ENCODE measurements around the gene MCM3AP.

The MCM3AP gene

DNA sequence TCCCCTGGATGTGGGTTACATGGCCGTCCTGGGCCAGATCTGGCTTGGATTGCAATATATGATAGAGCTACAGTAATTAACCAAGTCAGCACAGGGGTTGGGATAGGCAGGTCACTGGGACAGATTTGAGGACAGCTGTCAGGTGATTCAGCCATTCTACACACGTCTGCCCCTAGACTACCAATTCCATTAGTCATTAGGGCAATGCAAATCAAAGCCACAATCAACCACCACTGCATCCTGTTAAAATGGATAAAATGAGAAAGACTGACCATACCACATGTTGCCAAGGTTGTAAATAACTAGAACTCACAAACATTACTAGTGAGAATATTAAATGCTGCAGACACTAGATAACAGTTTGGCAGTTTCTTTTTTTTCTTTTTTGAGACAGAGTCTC lies 22.2 kb upstream of the MCM3AP start:
- Histone ChIP-seq H3K4me3 (ENCODE audit: low read length) (no peak overlapping the region), H3K4me1 (ENCODE audit: insufficient read depth, low read length) (no peaks in the 10 kb centered on the region)
- WGBS, result 93% methylated on average over 2 of the region's 2 CpGs

DNA sequence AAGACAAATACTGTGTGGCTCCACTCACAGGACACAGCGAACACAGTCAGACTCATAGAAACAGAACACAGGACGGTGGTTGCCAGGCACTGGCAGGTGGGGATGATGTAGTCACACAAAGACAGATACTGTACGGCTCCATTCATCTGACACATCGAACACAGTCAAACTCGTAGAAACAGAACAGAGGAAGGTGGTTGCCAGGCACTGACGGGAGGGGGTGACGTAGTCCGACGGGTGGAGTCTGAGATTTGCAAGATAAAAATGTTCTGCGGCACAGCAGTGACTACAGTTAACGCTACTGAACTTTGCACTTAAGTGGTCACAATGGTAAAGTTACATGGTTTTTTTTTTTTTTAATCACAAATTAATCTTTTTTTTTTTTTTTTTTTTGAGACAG lies 19.5 kb upstream of the MCM3AP start:
- WGBS, result 97% methylated on average over 11 of the region's 11 CpGs
- Histone ChIP-seq H3K27me3 (ENCODE audit: insufficient read depth, low read length) (no peaks in the 10 kb centered on the region), H3K9me3 (ENCODE audit: insufficient read depth, low read depth, low read length) (no peaks in the 10 kb centered on the region), H3K4me3 (ENCODE audit: low read length) (no peak overlapping the region), H3K4me1 (ENCODE audit: insufficient read depth, low read length) (no peaks in the 10 kb centered on the region), H3K27ac (ENCODE audit: low read depth, low read length) (no peak overlapping the region), H3K9ac (ENCODE audit: low read depth, low read length) (no peak overlapping the region), H3K36me3 (ENCODE audit: insufficient read depth, low read length) (peaks cover 50% of the 10 kb centered on the region)

More for the DNA sequence above, 22.2 kb upstream of the MCM3AP start:
- no peak overlapping the region for H3K27ac ChIP-seq (ENCODE audit: low read depth, low read length)
- no peak overlapping the region for H3K9ac ChIP-seq (ENCODE audit: low read depth, low read length)
- H3K36me3 ChIP-seq (ENCODE audit: insufficient read depth, low read length), result peaks cover 36% of the 10 kb centered on the region
- no peaks in the 10 kb centered on the region for H3K9me3 ChIP-seq (ENCODE audit: insufficient read depth, low read depth, low read length)
- no peaks in the 10 kb centered on the region for H3K27me3 ChIP-seq (ENCODE audit: insufficient read depth, low read length)

- no peak overlapping the region for H3K9ac ChIP-seq (ENCODE audit: low read depth, low read length)
- H3K4me1 ChIP-seq (ENCODE audit: insufficient read depth, low read length), result no peaks in the 10 kb centered on the region
- H3K9me3 ChIP-seq (ENCODE audit: insufficient read depth, low read depth, low read length), result no peaks in the 10 kb centered on the region
- H3K4me3 ChIP-seq (ENCODE audit: low read length), result no peak overlapping the region
- no peak overlapping the region for H3K27ac ChIP-seq (ENCODE audit: low read depth, low read length)
- WGBS, result 97% methylated on average over 5 of the region's 5 CpGs
- peaks cover 52% of the 10 kb centered on the region for H3K36me3 ChIP-seq (ENCODE audit: insufficient read depth, low read length)
- H3K27me3 ChIP-seq (ENCODE audit: insufficient read depth, low read length), result no peaks in the 10 kb centered on the region
Measured at GRCh38 chr21:46304437-46304836, 19.0 kb upstream of the MCM3AP start.

DNA sequence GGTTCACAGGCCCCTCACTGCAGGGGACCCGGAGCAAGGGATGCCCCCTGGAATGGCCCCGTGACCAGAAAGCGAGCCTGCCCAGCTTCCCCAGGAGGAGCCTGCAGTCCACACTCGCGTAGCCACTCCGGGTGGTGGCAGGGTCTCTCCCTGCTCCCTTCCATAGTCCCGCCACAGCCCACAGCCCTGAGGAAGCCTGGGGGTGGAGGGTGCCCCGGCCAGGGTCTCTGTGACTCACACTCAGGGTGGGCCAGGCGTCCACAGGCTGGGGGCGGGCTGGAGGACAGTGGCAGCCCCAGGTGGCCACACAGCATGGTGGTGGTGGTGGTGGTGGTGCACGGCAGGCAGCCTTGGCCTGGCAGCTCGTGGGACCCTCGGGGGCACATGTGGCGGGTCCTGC lies 16.3 kb upstream of the MCM3AP start:
- no peak overlapping the region for H3K9ac ChIP-seq (ENCODE audit: low read depth, low read length)
- peaks cover 44% of the 10 kb centered on the region for H3K36me3 ChIP-seq (ENCODE audit: insufficient read depth, low read length)
- 94% methylated on average over 14 of the region's 14 CpGs for WGBS
- no peaks in the 10 kb centered on the region for H3K27me3 ChIP-seq (ENCODE audit: insufficient read depth, low read length)
- H3K27ac ChIP-seq (ENCODE audit: low read depth, low read length), result no peak overlapping the region
- no peak overlapping the region for H3K4me3 ChIP-seq (ENCODE audit: low read length)
- H3K4me1 ChIP-seq (ENCODE audit: insufficient read depth, low read length), result no peaks in the 10 kb centered on the region
- no peaks in the 10 kb centered on the region for H3K9me3 ChIP-seq (ENCODE audit: insufficient read depth, low read depth, low read length)

- Histone ChIP-seq H3K9me3 (ENCODE audit: insufficient read depth, low read depth, low read length) (no peaks in the 10 kb centered on the region), H3K9ac (ENCODE audit: low read depth, low read length) (no peak overlapping the region), H3K27me3 (ENCODE audit: insufficient read depth, low read length) (no peaks in the 10 kb centered on the region), H3K36me3 (ENCODE audit: insufficient read depth, low read length) (peaks cover 32% of the 10 kb centered on the region), H3K4me3 (ENCODE audit: low read length) (no peak overlapping the region), H3K27ac (ENCODE audit: low read depth, low read length) (no peak overlapping the region), H3K4me1 (ENCODE audit: insufficient read depth, low read length) (peaks cover 5% of the 10 kb centered on the region)
- WGBS, result 88% methylated on average over 9 of the region's 9 CpGs
Measured at GRCh38 chr21:46299167-46299566, 13.8 kb upstream of the MCM3AP start.

GRCh38 chr21:46297338-46298271 lies 12.2 kb upstream of the MCM3AP start:
- Histone ChIP-seq H3K4me1 (ENCODE audit: insufficient read depth, low read length) (peaks cover 5% of the 10 kb centered on the region), H3K9me3 (ENCODE audit: insufficient read depth, low read depth, low read length) (no peaks in the 10 kb centered on the region), H3K27me3 (ENCODE audit: insufficient read depth, low read length) (no peaks in the 10 kb centered on the region), H3K4me3 (ENCODE audit: low read length) (peak overlapping the region; percentile 39), H3K9ac (ENCODE audit: low read depth, low read length) (peak overlapping the region; percentile 36; the same call in 1 of the 2 replicates), H3K27ac (ENCODE audit: low read depth, low read length) (no peak overlapping the region), H3K36me3 (ENCODE audit: insufficient read depth, low read length) (peaks cover 32% of the 10 kb centered on the region)
- 92% methylated on average over 84 of the region's 84 CpGs for WGBS

GRCh38 chr21:46295996-46296752 lies 10.8 kb upstream of the MCM3AP start:
- H3K4me3 ChIP-seq (ENCODE audit: low read length), result no peak overlapping the region
- no peaks in the 10 kb centered on the region for H3K9me3 ChIP-seq (ENCODE audit: insufficient read depth, low read depth, low read length)
- peaks cover 30% of the 10 kb centered on the region for H3K36me3 ChIP-seq (ENCODE audit: insufficient read depth, low read length)
- H3K27ac ChIP-seq (ENCODE audit: low read depth, low read length), result no peak overlapping the region
- H3K9ac ChIP-seq (ENCODE audit: low read depth, low read length), result no peak overlapping the region
- H3K4me1 ChIP-seq (ENCODE audit: insufficient read depth, low read length), result peaks cover 5% of the 10 kb centered on the region
- H3K27me3 ChIP-seq (ENCODE audit: insufficient read depth, low read length), result no peaks in the 10 kb centered on the region
- WGBS, result 85% methylated on average over 29 of the region's 29 CpGs

- Histone ChIP-seq H3K9me3 (ENCODE audit: insufficient read depth, low read depth, low read length) (no peaks in the 10 kb centered on the region), H3K4me1 (ENCODE audit: insufficient read depth, low read length) (peaks cover 5% of the 10 kb centered on the region), H3K9ac (ENCODE audit: low read depth, low read length) (no peak overlapping the region), H3K27me3 (ENCODE audit: insufficient read depth, low read length) (no peaks in the 10 kb centered on the region), H3K27ac (ENCODE audit: low read depth, low read length) (no peak overlapping the region), H3K36me3 (ENCODE audit: insufficient read depth, low read length) (peaks cover 23% of the 10 kb centered on the region), H3K4me3 (ENCODE audit: low read length) (no peak overlapping the region)
- WGBS, result 50% methylated on average over 8 of the region's 9 CpGs
Measured at GRCh38 chr21:46295177-46295770, 9.9 kb upstream of the MCM3AP start.

- peaks cover 22% of the 10 kb centered on the region for H3K36me3 ChIP-seq (ENCODE audit: insufficient read depth, low read length)
- no peaks in the 10 kb centered on the region for H3K9me3 ChIP-seq (ENCODE audit: insufficient read depth, low read depth, low read length)
- WGBS, result 85% methylated on average over 10 of the region's 10 CpGs
- H3K4me3 ChIP-seq (ENCODE audit: low read length), result no peak overlapping the region
- no peak overlapping the region for H3K9ac ChIP-seq (ENCODE audit: low read depth, low read length)
- H3K27me3 ChIP-seq (ENCODE audit: insufficient read depth, low read length), result no peaks in the 10 kb centered on the region
- H3K4me1 ChIP-seq (ENCODE audit: insufficient read depth, low read length), result peaks cover 5% of the 10 kb centered on the region
- 0 out of 2 replicates have a peak overlapping the region, but pooled peaks have one; percentile 35 for H3K27ac ChIP-seq (ENCODE audit: low read depth, low read length)
Measured at GRCh38 chr21:46294647-46295176, 9.3 kb upstream of the MCM3AP start.

DNA sequence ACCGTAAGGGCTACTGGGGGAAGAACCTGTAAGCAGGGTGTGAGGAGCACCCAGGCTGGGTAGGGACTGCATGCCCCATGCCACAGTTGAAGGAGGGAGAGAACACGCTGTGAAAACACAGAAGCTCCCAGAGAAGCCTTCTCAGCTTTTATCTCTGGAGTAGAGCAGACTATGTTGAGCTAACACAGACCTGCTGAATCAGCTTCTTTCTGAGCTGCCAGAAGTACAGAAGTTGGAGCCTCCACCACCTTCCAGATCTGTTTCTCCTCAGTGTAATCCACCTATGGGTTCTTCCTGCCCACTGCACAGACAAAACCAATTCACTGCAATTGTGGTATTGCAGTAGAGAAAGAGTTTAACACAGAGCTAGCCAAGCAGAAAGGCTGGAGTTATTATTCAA lies 6.2 kb upstream of the MCM3AP start:
- Histone ChIP-seq H3K9ac (ENCODE audit: low read depth, low read length) (no peak overlapping the region), H3K27me3 (ENCODE audit: insufficient read depth, low read length) (no peaks in the 10 kb centered on the region), H3K4me1 (ENCODE audit: insufficient read depth, low read length) (peaks cover 22% of the 10 kb centered on the region), H3K36me3 (ENCODE audit: insufficient read depth, low read length) (peaks cover 17% of the 10 kb centered on the region), H3K9me3 (ENCODE audit: insufficient read depth, low read depth, low read length) (no peaks in the 10 kb centered on the region), H3K4me3 (ENCODE audit: low read length) (no peak overlapping the region), H3K27ac (ENCODE audit: low read depth, low read length) (no peak overlapping the region)
- 95% methylated on average over 2 of the region's 2 CpGs for WGBS

Data from HUES64 (cell line).